HepG2 (cell line): ENCODE results near the gene GASK1A. TPM values are rescaled to one million over a fixed set of nuclear protein-coding genes. Genes with fewer than 3 reads are reported as not detected.

Experiments used
- polyA plus RNA-seq, 8 experiments: library from polyadenylated mRNA; depleted of rRNA in 3 of 8; stranded (reverse) in 7 of 8; unstranded in 1 of 8; fragments of >200 nt; fragmentation: Illumina TruSeq in 4 of 8; extraction: Trizol in 4 of 8; gene quantifications; 2 replicates each; pipeline versions ENCODE4 v1.2.1 to v1.2.3, GENCODE V29; 2011 to 2016; ENCODE audit warnings: low read depth in 4 of 8, missing spikeins in 1 of 8, mixed read lengths in 1 of 8; ENCODE audit not compliant: insufficient read depth in 1 of 8
- total RNA-seq, 5 experiments: library from RNA; depleted of rRNA; stranded (reverse); fragments of >200 nt; fragmentation: Illumina TruSeq; extraction: Trizol; gene quantifications; 2 replicates each; pipeline ENCODE4 v1.2.3, GENCODE V29; 2016; ENCODE audit warnings: low read depth in 1 of 5

The GASK1A gene
- total and polyA plus RNA-seq, 2 of the 13 experiments (the other 11 are each of a cell fraction or from before 2014, with no cell fraction given) = not detected

Other genes with a start within 250 kb of the GASK1A start
- gene CCDC13, start 206.1 kb upstream of the GASK1A start, total RNA-seq (2016; rRNA removed; fragmentation: Illumina TruSeq; extraction: Trizol) = 0.22 TPM in 1 of 2 replicates, not detected in the other
- gene CCDC13, start 206.1 kb upstream of the GASK1A start, polyA plus RNA-seq (2011; rRNA removed) = 0.51 and 0.68 TPM in 2 replicates
- 253 and 379 TPM in 2 replicates for gene HIGD1A, start 174.8 kb upstream of the GASK1A start, total RNA-seq (2016; rRNA removed; fragmentation: Illumina TruSeq; extraction: Trizol)
- gene HIGD1A, start 174.8 kb upstream of the GASK1A start, polyA plus RNA-seq (2011; rRNA removed) = 175 and 222 TPM in 2 replicates
- 1.1 TPM in 2 replicates for gene ACKR2, start 169.9 kb upstream of the GASK1A start, total RNA-seq (2016; rRNA removed; fragmentation: Illumina TruSeq; extraction: Trizol)
- gene ACKR2, start 169.9 kb upstream of the GASK1A start, polyA plus RNA-seq (2011; rRNA removed) = 1.9 and 2.6 TPM in 2 replicates
- gene CYP8B1, start 103.4 kb upstream of the GASK1A start, total RNA-seq (2016; rRNA removed; fragmentation: Illumina TruSeq; extraction: Trizol) = 0.58 and 0.90 TPM in 2 replicates
- 2.0 and 2.8 TPM in 2 replicates for gene CYP8B1, start 103.4 kb upstream of the GASK1A start, polyA plus RNA-seq (2011; rRNA removed)
- gene ZNF662, start 73.2 kb upstream of the GASK1A start, total RNA-seq (2016; rRNA removed; fragmentation: Illumina TruSeq; extraction: Trizol) = not detected in 2 replicates
- gene ZNF662, start 73.2 kb upstream of the GASK1A start, polyA plus RNA-seq (2011; rRNA removed) = 0.05 TPM in 1 of 2 replicates, not detected in the other
- gene POMGNT2, start 126.8 kb downstream of the GASK1A start, total RNA-seq (2016; rRNA removed; fragmentation: Illumina TruSeq; extraction: Trizol) = 9.9 and 12.4 TPM in 2 replicates
- gene POMGNT2, start 126.8 kb downstream of the GASK1A start, polyA plus RNA-seq (2011; rRNA removed) = 10.5 and 12.1 TPM in 2 replicates